Fibroblast of lung (primary cell): ENCODE results near the gene CAPRIN1.

ENCODE experiments used
- EZH2 ChIP-seq: IDR thresholded peaks from 2 replicates; pipeline ENCODE4 v1.5.1; 2012; ENCODE audit warnings: low read length, control low read depth, mild to moderate bottlenecking; ENCODE audit errors: missing control alignments
- TF ChIP-seq, protein P1 (sequence below), 2 donors: IDR thresholded peaks in 1 of 2; conservative IDR thresholded peaks in 1 of 2; 1 replicate in 1 of 2; 2 replicates in 1 of 2; pipeline ENCODE4 v1.5.1; 2011 to 2012; ENCODE audit warnings: low read length in 2 of 2, control low read depth in 1 of 2, inconsistent platforms in 1 of 2, low read depth in 1 of 2, mild to moderate bottlenecking in 1 of 2

DNA sequence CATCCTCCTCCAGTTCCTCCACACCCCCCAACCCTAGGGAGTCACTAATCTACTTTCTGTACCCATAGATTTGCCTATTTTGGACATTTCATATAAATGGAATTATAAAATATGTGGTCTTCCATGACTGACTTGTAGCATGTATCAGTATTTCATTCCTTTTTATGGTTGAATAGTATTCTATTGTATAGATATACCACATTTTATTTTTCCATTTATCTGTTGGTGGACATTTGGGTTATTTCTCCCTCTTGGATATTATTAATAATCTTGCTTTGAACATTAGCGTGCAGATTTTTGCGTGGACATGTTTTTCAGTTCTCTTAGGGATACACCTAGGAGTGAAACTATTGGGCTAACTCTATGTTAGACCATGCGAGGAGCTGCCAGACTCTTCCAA lies 77.3 kb downstream of the CAPRIN1 start:
- TF ChIP-seq, protein P1, sequence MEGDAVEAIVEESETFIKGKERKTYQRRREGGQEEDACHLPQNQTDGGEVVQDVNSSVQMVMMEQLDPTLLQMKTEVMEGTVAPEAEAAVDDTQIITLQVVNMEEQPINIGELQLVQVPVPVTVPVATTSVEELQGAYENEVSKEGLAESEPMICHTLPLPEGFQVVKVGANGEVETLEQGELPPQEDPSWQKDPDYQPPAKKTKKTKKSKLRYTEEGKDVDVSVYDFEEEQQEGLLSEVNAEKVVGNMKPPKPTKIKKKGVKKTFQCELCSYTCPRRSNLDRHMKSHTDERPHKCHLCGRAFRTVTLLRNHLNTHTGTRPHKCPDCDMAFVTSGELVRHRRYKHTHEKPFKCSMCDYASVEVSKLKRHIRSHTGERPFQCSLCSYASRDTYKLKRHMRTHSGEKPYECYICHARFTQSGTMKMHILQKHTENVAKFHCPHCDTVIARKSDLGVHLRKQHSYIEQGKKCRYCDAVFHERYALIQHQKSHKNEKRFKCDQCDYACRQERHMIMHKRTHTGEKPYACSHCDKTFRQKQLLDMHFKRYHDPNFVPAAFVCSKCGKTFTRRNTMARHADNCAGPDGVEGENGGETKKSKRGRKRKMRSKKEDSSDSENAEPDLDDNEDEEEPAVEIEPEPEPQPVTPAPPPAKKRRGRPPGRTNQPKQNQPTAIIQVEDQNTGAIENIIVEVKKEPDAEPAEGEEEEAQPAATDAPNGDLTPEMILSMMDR (conservative IDR thresholded peaks at IDR 0.05 in 1 of 2, IDR thresholded peaks at IDR 0.05 in 1 of 2; ENCODE audit: low read depth in 1 of 2, low read length in 2 of 2) = no peak
- no peak for TF ChIP-seq EZH2
